ENCODE results near the gene ATP1A4.

DNA sequence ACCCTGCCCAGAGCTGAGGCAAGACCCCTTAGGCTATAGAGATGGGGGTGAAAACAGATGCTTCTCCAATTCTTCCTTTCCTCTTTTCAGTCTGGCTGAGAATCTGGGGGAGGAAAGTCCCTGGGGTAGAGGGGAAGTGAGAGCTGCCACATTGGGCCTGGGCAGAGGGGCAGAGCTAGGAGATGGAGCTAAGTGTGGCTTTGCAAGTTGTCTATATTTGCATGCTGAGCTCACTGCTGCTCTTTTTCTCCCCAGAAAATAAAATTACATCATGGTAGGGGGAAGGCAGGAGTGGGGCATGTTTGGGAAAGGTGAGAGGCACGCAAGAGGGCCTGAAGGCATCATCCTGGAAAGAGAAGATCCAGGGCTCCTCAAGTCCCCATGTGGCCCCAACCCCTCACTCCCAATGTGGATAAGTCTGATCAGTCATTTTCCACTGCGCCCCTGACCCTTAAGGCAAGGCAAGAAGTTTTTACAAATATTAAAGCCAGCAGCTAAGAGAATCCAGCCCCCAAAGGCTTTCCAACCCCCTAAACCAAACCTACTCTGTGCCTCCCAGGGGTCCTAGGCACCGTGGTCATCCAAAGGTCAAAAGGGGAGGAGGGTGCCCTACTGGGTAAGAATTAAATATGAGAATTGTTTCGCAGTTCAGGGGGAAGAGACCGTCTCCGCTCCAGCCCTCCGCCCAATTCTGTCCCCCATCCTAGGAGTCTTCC lies 53.3 kb downstream of the ATP1A4 start:
- TF ChIP-seq CTCF (IDR thresholded peaks at IDR 0.05 in 2 of 3, conservative IDR thresholded peaks at IDR 0.05 in 1 of 3; ENCODE audit: insufficient read depth in 2 of 3, low read depth in 1 of 3, low read length in 3 of 3) (no peak), ZBTB33 (CRISPR knock-in tag; IDR thresholded peaks at IDR 0.05) (no peak), ZNF584 (CRISPR knock-in tag; IDR thresholded peaks at IDR 0.05; ENCODE audit: low read depth) (no peak), EHMT2 (IDR thresholded peaks at IDR 0.05) (no peak), POLR2AphosphoS5 (IDR thresholded peaks at IDR 0.05; ENCODE audit: control insufficient read depth, insufficient read depth, low read depth, low read length) (no peak), MXI1 (IDR thresholded peaks at IDR 0.05; ENCODE audit: low read depth, low read length) (no peak), MAX (CRISPR knock-in tag; IDR thresholded peaks at IDR 0.05) (no peak), ZBTB49 (CRISPR knock-in tag; IDR thresholded peaks at IDR 0.05; ENCODE audit: borderline replicate concordance) (no peak), MYC (IDR thresholded peaks at IDR 0.05; ENCODE audit: low read depth, low read length) (no peak), MYC (CRISPR knock-in tag; IDR thresholded peaks at IDR 0.05; ENCODE audit: borderline replicate concordance, low read depth) (no peak)
- TF ChIP-seq, protein P1, sequence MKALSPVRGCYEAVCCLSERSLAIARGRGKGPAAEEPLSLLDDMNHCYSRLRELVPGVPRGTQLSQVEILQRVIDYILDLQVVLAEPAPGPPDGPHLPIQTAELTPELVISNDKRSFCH (CRISPR knock-in tag; IDR thresholded peaks at IDR 0.05) = no peak
- TF ChIP-seq, protein P1 (tag; IDR thresholded peaks at IDR 0.05) = no peak

Measured in K562 (cell line).